ENCODE measurements around the gene SLC1A7. TPM values are rescaled to one million over a fixed set of nuclear protein-coding genes. Genes with fewer than 3 reads are reported as not detected.

Gene SLC1A7
- total and polyA plus RNA-seq, 2 of the 13 experiments (the other 11 are each of a cell fraction or from before 2014, with no cell fraction given), result 0.04 to 2.0 TPM

DNA sequence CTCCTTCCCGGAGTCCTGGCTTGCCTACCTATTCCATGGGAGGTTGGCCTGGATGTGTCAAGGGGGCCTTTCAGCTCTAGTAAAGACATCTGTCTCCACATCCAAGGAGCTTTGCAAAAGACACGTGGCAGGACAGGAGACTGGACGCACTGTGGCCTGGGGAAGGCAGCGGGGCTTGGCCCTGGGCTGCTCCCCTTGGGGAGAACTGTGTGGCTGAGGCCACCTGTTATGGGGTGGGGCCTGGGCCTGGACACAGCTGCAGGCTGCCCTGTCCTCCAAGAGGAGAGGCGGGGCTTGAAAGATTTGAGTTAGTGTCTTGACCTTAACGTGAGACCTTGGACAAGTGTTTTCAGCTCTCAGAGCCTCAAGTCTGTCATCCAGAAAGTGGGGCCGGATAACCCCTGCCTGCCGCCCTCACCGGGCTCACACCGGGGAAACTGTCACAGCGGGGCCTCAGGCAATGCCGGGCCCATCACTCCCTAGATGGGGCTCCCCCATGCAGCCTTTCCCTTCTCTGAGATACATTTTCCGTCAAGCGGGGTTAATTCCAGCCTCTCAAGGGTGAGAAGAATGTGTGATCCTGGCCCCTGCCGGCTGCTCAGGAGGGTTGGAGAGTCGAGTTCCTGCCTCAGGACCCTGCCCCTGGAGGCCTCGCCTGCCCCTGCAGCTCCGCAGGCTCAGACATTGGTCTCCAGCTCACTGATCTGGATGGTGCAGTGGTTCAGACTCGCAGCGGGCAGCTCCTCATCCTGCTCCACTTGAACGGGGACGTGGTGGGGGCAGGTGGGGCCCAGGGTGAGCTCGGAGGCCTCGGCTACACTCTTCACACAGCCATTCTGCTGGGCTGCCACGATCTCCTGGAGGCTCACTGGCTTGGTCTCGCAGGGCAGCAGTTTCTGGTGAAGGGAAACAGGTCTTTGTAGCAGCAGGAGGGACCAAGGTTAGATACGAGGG, 54.8 kb downstream of the SLC1A7 start:
- intact Hi-C loops (cut with micrococcal nuclease; ENCODE audit: unreplicated experiment) (loop anchor here (5.0 to 10.0 kb wide), 2 partner anchors 35 to 97 kb away; no protein-coding TSS in a partner anchor), in situ Hi-C loops (cut with HindIII; ENCODE audit: extremely low pct_ligation_motif_present, low pct_unique_long_range_greater_than_20kb) (no loop called here)
- no peaks in the 10 kb centered on the region for H3K36me3 ChIP-seq (replicated peaks in 1 of 2; ENCODE audit: control insufficient read depth in 1 of 2, insufficient read depth in 2 of 2, low read length in 2 of 2)
- H3K4me2 ChIP-seq (ENCODE audit: low read depth, low read length), result peak overlapping the region; percentile 82
- H3K27ac ChIP-seq (ENCODE audit: extremely low read length, insufficient read depth, low read length), result no peak overlapping the region
- H3K9me3 ChIP-seq (ENCODE audit: low read length), result no peaks in the 10 kb centered on the region
- peak overlapping the region in 1 of 3 experiments; percentile 57; a peak in 1 of 6 replicates for H3K4me3 ChIP-seq (replicated peaks in 1 of 3; ENCODE audit: insufficient read depth in 1 of 3, low read depth in 2 of 3, low read length in 3 of 3)
- no peaks in the 10 kb centered on the region for H3K79me2 ChIP-seq (ENCODE audit: insufficient read depth, low read length)
- no peaks in the 10 kb centered on the region for H4K20me1 ChIP-seq (ENCODE audit: insufficient read depth, low read length)
- FAIRE-seq (no peak), ATAC-seq (peak; percentile 76), DNase-seq (ENCODE audit: low spot score) (peak; percentile 25)
- H3K9ac ChIP-seq (ENCODE audit: insufficient read depth, low read depth, low read length), result peak overlapping the region; percentile 45; the same call in 1 of the 2 replicates
- no peak overlapping the region for H2AFZ ChIP-seq (ENCODE audit: low read length)
- ChIA-PET POLR2A (interaction anchor here (0.8 to 1.0 kb wide), 3 partner anchors 43 to 96 kb away, joined by 3 read pairs; no protein-coding TSS in a partner anchor), CTCF (ENCODE audit: low intra/inter-chr PET ratio, low total read pairs) (no interaction called here)
- peaks cover 23 to 56% of the 10 kb centered on the region in 2 experiments for H3K27me3 ChIP-seq (ENCODE audit: control insufficient read depth in 1 of 2, insufficient read depth in 2 of 2, low read length in 2 of 2)
- no TSS peak for BruUV-seq (replicated peaks)
- 65% methylated on average over 2 of the region's 27 CpGs for WGBS (ENCODE audit: low lambda C conversion rate)
- H3K4me1 ChIP-seq (ENCODE audit: insufficient read depth, low read length), result peaks cover 82% of the 10 kb centered on the region
- TF ChIP-seq RBM22 (optimal IDR thresholded peaks at IDR 0.05; ENCODE audit: low read length) (no peak), ZNF407 (CRISPR knock-in tag; IDR thresholded peaks at IDR 0.05; ENCODE audit: not compliant biosample characterization) (no peak), SP2 (CRISPR knock-in tag; IDR thresholded peaks at IDR 0.05) (no peak), IKZF4 (CRISPR knock-in tag; IDR thresholded peaks at IDR 0.05; ENCODE audit: borderline replicate concordance, low read depth, not compliant biosample characterization) (no peak), PRPF4 (IDR thresholded peaks at IDR 0.05; ENCODE audit: low read depth, low read length, poor library complexity, severe bottlenecking) (no peak), KDM1A (CRISPR knock-in tag; IDR thresholded peaks at IDR 0.05) (peak; percentile 32; the same call in 1 of the 2 replicates), HOXA5 (CRISPR knock-in tag; IDR thresholded peaks at IDR 0.05) (no peak), KLF9 (CRISPR knock-in tag; IDR thresholded peaks at IDR 0.05; ENCODE audit: low read depth) (no peak)
- TF ChIP-seq, protein P1, sequence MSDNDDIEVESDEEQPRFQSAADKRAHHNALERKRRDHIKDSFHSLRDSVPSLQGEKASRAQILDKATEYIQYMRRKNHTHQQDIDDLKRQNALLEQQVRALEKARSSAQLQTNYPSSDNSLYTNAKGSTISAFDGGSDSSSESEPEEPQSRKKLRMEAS (IDR thresholded peaks at IDR 0.05), result no peak
- TF ChIP-seq, protein P2, sequence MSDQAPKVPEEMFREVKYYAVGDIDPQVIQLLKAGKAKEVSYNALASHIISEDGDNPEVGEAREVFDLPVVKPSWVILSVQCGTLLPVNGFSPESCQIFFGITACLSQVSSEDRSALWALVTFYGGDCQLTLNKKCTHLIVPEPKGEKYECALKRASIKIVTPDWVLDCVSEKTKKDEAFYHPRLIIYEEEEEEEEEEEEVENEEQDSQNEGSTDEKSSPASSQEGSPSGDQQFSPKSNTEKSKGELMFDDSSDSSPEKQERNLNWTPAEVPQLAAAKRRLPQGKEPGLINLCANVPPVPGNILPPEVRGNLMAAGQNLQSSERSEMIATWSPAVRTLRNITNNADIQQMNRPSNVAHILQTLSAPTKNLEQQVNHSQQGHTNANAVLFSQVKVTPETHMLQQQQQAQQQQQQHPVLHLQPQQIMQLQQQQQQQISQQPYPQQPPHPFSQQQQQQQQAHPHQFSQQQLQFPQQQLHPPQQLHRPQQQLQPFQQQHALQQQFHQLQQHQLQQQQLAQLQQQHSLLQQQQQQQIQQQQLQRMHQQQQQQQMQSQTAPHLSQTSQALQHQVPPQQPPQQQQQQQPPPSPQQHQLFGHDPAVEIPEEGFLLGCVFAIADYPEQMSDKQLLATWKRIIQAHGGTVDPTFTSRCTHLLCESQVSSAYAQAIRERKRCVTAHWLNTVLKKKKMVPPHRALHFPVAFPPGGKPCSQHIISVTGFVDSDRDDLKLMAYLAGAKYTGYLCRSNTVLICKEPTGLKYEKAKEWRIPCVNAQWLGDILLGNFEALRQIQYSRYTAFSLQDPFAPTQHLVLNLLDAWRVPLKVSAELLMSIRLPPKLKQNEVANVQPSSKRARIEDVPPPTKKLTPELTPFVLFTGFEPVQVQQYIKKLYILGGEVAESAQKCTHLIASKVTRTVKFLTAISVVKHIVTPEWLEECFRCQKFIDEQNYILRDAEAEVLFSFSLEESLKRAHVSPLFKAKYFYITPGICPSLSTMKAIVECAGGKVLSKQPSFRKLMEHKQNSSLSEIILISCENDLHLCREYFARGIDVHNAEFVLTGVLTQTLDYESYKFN (CRISPR knock-in tag; conservative IDR thresholded peaks at IDR 0.05), result 0 out of 2 replicates have a peak, but pooled peaks have one; percentile 14

Data from HepG2 (cell line).